Smooth muscle cell of the brain vasculature (primary cell): ENCODE data around the gene ZNF646.

Source experiments
- DNase-seq: peaks from one replicate; pipeline ENCODE4 v3.0.0-alpha.2; 2012; ENCODE audit warnings: low read depth, low spot score

Gene ZNF646

DNA sequence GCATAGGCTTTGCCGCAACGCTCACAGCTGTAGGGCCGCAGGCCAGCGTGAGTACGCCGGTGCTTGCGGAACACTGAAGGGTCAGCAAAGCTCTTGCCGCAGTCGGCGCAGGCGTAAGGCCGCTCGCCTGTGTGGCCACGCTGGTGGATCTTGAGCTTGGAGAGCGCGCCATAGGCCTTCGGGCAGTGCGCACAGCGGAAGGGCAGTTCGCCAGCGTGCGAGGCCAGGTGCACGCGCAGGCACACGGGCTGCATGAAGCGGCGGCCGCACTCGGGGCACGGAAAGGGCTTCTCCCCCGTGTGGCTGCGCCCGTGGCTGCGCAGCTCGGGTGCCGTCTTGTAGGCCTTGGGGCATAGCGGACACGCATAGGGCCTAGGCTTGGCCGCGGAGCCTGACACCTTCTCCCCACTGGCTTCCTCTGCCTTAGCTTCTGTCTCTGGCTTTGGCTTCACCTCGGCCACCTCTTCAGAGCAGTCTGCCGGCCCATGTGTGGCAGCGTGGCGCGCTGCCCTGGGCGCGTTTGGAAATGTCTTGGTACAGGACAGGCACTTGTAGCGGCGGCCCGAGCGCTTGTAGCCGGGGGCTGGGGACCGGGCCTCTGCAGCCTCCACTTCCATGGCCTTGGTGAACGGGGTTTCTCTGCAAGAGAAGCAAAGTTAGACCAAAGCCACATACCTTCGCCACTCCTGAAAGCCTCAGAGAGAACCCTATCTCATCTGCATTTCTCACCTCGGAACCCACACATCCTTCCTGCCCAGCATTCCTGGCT lies 10.2 kb upstream of the ZNF646 start:
- no peak for DNase-seq

DNA sequence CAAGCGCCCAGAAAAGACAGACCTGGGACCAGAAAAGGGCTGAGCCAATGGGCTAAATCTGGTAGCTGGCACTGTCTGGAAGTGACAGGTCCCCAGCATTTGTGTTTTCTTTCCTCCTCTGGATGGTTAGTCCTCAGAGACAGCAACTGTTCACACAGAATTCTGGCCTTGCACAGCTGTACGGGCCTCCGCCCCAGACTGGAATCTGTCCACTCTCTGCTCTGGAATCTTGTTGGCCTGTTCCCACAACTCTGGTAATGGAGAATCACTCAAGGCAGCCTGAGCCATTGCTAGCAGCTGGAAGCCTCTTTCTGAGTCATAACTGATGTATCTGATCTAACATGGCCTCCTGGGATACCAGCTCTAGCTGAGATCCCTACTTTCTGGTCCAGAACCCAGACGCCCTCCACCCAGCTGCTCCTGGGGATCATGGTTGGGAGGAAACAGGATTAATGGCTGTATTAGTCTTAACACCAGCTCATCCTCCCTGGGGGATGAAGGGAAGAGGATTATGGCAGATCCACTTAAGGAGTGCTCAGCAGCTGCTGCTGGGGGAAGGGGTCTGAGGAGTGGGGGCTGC lies 9.2 kb upstream of the ZNF646 start:
- peak; percentile 66 for DNase-seq

DNA sequence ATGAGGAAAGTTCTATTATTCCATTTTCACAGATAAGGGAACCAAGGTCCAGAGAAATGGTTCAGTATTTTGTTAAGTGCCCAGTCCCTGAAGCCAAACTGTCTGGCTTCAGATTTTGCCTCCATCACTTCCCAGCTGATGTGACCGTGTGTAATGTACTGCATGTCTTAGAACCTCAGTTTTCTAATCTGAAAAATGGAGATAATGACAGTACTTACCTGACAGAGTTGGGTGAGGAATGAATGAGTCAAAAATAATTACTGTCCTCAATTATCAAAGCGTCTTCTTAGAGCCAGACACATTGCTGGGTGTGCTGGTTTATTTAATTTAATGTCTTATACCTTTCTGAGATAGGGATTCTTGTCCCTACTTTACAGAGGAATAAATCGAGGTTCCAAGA lies 6.9 kb upstream of the ZNF646 start:
- DNase-seq = no peak

DNA sequence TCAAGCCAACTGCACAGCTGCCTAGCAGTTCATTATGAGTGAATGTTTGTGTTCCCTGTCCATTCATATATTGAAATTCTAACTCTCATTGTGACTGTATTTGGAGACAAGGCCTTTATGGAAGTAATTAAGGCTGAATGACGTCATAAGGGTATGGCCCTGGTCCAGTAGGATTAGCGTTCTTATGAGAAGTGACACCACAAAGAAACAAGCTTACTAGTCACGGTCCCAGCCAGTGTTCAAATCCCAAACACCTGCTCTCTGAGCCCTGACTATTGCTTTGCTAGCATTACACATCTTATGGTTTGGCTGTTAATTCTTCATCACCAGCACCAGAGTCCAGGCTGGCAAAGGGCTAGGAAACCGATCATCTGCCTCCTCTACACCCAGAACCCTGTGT lies 2.4 kb upstream of the ZNF646 start:
- no peak for DNase-seq

DNA sequence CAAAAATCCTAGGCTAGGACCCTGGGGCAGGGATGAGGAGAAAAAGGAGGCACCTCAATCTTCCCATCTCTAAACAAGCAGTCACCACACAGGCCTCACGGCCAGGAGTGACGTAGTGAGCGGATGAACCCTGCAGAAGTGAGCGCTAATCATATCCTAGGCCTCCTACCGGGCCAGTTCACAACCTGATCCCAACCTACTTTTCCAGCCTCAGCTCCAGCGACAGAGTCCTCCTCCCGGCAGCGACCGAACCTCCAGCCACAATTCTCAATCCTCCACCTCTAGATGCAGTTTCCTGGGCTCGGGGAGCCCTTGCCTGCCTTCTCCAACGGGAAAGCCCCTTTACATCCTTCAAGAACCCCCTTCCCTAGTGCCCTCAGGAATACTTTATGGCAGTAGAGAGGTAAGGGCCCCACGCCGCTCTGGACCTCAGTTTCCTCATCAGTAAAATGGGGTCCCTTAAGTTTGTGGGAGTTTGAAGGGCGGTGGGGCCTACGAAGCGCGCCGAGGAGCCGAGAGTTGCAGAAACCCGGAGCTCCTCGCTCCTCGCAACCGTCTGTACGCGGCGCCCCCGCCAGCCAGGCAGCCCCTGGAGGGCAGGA lies 1.6 kb upstream of the ZNF646 start:
- no peak for DNase-seq

DNA sequence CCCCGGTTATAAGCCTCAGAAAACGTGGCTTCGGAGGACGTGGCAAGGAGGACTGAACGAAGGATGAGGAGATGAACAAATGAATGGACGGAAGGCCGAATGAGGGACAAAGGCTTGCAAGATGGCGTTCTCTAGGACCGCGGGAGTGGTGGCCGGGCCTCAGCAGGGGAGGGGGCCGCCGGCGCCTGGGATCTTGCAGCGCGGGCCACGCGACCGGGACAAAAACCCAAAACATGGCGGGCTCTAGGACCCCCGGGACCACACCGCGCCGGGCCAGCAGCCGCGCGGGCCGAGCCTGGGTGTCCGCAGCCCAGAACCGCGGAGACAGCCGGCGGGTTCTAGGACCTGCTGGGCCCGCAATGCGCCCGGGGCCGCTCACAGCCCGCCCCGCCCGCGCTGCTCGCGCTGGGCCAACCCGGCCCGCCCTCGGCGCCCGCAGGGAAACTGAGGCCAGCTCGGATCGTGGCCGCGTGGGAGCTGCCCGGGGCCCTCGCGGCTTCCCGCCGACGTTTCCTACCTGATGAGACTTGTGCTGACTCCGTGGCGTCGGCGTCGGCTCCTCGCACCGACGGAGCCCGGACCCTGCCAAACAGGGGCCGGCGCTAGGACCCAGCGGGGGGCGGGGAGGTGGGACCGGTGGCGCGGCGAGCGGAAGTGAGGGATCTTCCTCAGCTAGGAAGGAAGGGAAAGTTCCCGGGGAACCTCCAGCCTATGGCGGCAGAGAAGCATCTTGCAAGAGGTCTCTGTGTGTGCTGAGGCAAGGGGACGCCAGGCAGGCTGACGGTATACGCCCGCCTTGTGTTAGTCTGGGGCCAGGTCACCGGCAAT lies 866 bp upstream of the ZNF646 start:
- peak; percentile 80 for DNase-seq

DNA sequence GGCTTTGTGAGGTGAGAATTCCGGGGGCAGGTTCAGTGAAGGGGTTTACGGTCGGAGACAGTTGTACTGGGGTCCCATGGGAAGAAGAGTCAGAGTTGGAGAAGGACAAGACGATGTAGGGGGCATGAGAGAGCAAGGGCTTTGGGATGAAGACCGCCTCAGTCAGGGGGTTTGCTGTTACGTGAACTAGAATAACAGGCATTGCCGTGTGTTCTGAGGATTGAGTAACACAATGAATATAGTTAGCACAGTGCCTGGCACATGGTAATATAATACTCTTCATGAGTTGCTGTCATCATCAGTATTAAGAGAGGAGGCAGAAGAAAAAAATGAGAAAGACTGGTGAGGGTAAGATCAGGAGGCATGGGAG lies 577 bp downstream of the ZNF646 start:
- DNase-seq = no peak

DNA sequence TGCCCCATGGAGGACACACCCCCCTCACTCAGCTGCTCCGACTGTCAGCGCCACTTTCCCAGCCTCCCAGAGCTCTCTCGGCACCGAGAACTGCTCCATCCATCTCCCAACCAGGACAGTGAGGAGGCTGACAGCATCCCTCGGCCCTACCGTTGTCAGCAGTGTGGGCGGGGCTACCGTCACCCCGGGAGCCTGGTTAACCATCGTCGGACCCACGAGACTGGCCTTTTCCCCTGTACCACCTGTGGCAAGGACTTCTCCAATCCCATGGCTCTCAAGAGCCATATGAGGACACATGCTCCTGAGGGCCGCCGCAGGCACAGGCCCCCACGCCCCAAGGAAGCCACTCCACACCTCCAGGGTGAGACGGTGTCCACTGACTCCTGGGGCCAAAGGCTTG lies 2.1 kb downstream of the ZNF646 start:
- no peak for DNase-seq

DNA sequence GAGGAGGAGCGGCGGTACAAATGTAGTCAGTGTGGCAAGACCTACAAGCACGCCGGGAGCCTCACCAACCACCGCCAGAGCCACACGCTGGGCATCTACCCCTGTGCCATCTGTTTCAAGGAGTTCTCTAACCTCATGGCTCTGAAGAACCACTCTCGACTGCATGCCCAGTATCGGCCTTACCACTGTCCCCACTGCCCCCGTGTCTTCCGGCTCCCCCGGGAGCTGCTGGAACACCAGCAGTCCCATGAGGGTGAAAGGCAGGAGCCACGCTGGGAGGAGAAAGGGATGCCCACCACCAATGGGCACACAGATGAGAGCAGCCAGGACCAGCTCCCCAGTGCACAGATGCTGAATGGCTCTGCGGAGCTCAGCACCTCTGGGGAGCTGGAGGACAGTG lies 2.8 kb downstream of the ZNF646 start:
- no peak for DNase-seq

DNA sequence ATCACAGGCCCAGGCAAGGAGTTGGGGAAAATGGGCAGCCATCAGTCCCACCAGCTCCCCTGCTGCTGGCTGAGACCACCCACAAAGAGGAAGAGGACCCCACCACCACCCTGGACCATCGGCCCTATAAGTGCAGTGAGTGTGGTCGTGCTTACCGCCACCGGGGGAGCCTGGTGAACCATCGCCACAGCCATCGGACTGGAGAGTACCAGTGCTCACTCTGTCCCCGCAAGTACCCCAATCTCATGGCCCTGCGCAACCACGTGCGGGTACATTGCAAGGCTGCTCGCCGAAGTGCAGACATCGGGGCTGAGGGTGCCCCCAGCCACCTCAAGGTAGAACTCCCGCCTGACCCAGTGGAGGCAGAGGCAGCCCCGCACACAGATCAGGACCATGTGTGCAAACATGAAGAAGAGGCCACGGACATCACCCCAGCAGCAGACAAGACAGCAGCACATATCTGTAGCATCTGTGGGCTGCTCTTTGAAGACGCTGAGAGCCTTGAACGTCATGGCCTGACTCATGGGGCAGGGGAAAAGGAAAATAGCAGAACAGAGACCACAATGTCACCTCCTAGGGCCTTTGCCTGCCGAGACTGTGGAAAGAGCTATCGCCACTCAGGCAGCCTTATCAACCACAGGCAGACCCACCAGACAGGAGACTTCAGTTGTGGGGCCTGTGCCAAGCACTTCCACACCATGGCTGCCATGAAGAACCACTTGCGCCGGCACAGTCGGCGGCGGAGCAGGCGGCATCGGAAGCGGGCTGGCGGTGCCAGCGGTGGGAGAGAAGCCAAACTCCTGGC lies 3.6 kb downstream of the ZNF646 start:
- no peak for DNase-seq

DNA sequence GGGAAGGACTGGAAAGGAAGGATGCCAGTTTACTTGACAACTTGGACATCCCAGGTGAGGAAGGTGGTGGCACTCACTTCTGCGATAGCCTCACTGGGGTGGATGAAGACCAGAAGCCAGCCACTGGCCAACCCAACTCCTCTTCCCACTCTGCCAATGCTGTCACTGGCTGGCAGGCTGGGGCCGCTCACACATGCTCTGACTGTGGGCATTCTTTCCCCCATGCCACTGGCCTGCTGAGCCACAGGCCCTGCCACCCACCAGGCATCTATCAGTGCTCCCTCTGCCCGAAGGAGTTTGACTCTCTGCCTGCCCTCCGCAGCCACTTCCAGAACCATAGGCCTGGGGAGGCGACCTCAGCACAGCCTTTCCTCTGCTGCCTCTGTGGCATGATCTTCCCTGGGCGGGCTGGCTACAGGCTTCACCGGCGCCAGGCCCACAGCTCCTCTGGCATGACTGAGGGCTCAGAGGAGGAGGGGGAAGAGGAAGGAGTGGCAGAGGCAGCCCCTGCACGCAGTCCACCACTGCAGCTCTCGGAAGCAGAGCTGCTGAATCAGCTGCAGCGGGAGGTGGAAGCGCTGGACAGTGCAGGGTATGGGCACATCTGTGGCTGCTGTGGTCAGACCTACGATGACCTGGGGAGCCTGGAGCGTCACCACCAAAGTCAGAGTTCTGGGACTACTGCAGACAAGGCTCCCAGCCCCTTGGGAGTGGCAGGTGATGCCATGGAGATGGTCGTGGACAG lies 4.5 kb downstream of the ZNF646 start:
- no peak for DNase-seq

DNA sequence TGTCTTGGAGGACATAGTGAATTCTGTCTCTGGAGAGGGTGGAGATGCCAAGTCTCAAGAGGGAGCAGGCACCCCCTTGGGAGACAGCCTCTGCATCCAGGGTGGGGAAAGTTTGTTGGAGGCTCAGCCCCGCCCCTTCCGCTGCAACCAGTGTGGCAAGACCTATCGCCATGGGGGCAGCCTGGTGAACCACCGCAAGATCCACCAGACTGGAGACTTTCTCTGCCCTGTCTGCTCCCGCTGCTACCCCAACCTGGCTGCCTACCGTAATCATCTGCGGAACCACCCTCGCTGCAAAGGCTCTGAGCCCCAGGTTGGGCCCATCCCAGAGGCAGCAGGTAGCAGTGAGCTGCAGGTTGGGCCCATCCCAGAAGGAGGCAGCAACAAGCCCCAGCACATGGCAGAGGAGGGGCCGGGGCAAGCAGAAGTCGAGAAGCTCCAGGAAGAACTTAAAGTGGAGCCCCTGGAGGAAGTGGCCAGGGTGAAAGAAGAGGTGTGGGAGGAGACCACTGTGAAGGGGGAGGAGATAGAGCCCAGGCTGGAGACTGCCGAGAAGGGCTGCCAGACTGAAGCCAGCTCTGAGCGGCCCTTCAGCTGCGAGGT lies 5.2 kb downstream of the ZNF646 start:
- no peak for DNase-seq

DNA sequence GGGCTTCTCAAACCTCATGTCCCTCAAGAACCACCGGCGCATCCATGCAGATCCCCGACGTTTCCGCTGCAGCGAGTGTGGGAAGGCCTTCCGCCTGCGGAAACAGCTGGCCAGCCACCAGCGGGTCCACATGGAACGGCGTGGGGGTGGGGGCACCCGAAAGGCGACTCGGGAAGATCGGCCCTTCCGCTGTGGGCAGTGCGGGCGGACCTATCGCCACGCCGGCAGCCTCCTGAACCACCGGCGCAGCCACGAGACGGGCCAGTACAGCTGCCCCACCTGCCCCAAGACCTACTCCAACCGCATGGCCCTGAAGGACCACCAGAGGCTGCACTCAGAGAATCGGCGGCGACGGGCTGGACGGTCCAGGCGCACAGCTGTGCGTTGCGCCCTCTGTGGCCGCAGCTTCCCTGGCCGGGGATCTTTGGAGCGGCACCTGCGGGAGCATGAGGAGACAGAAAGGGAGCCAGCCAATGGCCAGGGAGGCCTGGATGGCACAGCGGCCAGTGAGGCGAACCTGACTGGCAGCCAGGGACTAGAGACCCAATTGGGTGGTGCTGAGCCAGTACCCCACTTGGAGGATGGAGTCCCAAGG lies 5.9 kb downstream of the ZNF646 start:
- no peak for DNase-seq

DNA sequence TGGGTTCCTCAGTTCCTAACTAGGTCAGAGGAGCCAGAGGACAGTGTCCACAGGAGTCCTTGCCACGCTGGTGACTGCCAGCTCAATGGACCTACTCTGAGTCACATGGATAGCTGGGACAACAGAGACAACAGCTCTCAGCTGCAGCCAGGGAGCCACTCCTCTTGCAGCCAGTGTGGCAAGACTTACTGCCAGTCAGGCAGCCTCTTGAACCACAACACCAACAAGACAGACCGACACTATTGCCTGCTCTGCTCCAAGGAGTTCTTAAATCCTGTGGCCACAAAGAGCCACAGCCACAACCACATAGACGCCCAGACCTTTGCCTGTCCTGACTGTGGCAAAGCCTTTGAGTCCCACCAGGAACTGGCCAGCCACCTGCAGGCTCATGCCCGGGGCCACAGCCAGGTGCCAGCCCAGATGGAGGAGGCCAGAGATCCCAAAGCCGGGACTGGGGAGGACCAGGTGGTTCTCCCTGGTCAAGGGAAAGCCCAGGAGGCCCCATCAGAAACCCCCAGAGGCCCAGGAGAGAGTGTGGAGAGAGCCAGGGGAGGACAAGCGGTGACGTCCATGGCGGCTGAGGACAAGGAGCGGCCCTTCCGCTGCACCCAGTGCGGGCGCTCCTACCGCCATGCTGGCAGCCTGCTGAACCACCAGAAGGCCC lies 6.7 kb downstream of the ZNF646 start:
- no peak for DNase-seq

DNA sequence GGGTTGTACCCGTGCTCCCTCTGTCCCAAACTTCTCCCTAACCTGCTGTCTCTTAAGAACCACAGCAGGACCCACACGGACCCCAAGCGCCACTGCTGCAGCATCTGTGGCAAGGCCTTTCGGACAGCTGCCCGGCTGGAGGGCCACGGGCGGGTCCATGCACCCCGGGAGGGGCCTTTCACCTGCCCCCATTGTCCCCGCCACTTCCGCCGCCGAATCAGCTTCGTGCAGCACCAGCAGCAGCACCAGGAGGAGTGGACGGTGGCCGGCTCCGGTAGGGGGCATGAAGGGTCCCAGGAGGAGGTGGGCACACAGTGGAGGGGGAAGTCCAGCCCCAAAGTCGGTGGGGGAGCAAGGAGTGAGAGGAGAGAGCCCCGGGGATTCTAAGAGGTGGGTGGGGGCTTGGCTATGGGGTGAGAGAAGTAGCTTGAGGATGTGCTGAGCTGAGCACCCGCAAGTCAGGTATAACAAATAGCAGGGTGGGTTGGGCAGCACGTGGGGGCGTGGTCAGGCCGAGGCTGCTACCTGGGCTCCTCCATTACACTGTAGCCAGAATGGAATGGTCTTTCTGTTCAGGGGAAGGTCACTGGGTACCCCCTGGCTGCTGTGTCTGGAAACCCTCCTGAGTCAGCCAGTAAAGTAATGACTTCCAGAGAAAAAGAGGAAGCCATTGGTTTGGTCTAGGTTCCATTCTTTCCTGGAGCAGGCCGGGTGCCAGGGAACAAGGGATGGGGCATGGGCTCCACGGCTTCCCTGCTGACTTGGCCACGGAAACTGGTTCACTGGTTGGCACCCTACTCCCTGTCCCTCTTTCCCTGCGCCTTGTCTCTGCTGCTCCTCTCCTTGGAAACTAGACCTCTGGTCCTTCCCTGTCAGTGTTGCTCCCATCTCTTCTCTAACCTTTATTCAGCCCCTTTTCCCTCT lies 7.5 kb downstream of the ZNF646 start:
- no peak for DNase-seq

DNA sequence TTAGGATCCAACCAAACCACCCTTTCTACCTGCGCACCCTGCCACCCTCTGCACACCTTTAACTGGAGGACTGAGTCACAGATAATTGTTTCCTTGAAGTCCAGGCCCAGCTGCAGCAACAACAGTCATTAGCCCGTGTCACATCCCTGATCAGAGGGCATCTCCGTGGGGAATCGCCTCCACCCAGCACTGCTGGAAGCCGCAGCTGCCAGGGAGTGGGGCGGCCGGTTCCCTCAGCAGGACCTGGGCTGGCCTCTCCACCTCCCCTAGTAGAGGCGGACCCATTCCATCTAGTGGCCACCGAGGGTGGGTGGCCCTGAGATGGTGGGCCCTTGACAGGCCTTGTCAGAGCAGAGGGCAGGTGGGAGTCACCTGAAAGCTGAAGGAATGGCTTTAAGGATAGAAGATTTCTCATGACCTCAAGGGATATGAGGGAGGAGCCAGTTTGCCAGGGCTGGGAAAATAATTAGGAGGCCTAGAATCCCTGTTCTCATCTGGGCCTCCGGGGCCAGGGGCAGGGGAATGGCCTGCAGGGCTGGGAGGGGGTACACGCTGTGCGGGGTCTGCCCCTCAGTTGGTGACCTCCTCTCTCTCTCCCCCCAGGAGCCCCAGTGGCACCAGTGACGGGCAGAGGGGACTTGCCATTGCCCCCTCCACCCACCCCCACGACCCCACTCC lies 8.3 kb downstream of the ZNF646 start:
- DNase-seq = no peak

DNA sequence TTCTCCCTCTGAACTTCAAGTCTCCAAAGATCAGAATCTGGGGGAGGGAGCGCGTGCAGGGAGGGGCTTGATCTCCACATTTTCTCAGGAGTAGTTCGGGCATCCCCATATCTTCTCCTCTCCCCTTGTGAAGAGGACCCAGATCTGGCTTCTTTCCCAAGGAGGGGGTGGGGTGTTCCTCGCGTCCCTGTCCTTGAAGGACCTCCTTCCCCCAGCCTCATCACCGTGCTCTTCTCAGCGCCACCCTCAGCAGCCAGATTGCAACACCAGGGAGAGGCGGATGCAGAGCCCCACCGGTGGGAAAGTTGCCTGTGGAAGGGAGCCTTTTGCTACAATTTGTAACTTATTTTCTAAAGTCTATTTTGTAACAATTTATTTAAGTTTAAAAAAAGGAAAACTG lies 8.9 kb downstream of the ZNF646 start:
- DNase-seq = no peak

DNA sequence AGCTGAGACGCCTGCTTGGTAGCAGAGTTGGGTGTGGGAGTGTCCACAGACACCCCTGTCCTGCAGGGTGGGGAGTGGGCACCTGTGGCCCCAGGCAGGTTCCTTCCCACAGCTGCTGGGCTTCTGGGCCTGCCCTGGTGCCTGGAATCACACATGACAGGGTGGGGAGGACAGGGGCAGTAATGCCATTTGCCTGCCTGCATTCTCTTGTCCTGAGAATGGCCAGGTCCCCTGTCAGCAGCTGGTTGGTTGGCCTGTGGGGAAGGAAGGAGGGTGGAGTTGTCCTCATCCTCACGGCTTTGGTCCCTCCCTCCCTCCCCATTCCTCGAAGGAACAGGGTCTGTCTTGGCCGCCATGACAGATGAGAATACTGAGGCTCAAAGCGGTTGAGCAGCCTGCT lies 9.3 kb downstream of the ZNF646 start:
- no peak for DNase-seq
